Activated CD4-positive, alpha-beta T cell treated with anti-CD3 and anti-CD28 coated beads for 48 hours (primary cell): ENCODE measurements around the gene MSH6.
"Not testable (repeated sequence)": the region's sequence is repeated elsewhere in the genome, so short reads cannot be mapped to it uniquely, and the experiment has no call there.

Experiments used
- DNase-seq: peaks from one replicate; pipeline ENCODE4 v3.0.0-alpha.2; 2020

The MSH6 gene

GRCh38 chr2:47844162-47844561 lies 61.2 kb downstream of the MSH6 start:
- no peak for DNase-seq

GRCh38 chr2:47849368-47849767 lies 66.4 kb downstream of the MSH6 start:
- DNase-seq, result no peak

- no peak for DNase-seq
Observed at GRCh38 chr2:47850198-47850597, 67.3 kb downstream of the MSH6 start.

DNA sequence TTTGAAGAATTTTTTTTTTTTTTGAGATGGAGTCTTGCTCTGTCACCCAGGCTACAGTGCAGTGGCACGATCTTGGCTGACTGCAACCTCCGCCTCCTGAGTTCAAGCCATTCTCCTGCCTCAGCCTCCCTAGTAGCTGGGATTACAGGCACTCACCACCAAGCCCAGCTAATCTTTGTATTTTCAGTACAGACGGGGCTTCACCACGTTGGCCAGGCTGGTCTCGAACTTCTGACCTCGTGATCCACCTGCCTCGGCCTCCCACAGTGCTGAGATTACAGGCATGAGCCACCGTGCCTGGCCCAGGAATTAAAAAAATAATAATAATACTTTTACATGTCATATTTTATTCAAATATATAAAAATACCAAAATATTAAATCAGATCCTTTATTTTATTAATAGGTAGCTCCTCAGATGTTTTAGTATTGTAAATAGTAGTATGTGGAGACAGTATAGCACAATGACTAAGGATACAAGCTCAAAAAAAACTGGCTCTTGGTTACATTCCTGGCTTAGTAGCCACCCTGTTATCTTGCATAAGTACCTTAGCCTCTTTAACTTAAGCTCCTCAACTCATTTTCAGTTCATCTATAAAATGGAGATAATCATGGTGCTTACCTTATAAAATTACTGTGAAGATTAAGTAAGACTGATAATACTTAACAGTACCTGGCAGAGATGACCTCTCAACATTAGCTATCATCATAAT lies 70.3 kb downstream of the MSH6 start:
- not testable (repeated sequence) for DNase-seq
